ENCODE data around the gene SLC35F4. TPM values are rescaled to one million over a fixed set of nuclear protein-coding genes. Genes with fewer than 3 reads are reported as not detected.

SLC35F4 gene
- polyA plus RNA-seq, 1 donor from 2014 or later: 21.0 TPM

DNA sequence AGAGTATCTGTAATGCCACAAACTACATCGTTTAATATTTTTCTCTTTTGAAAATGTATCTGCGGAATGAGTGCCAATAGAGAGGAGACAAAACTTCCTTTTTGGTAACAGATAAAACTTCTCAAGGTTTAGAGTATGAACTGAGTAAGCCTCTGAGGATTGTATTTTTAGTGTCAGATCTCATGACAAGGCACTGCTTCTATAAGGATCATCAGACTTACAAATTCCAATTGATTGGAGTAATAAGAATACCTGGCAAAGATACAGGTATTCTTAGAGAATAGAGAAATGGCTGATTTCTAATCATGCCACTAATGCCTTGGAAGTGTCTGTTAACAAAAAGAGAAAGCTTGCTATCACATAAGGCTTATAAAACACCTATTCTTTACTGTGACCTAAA lies 45.3 kb downstream of the SLC35F4 start:
- H3K9ac ChIP-seq (ENCODE audit: low read length): no peak overlapping the region
- TF ChIP-seq POLR2AphosphoS5 (IDR thresholded peaks at IDR 0.05) (no peak), RAD21 (conservative IDR thresholded peaks at IDR 0.05) (no peak), SMC3 (conservative IDR thresholded peaks at IDR 0.05; ENCODE audit: poor library complexity) (no peak), EP300 (conservative IDR thresholded peaks at IDR 0.05; ENCODE audit: poor library complexity, severe bottlenecking) (no peak), EZH2 (IDR thresholded peaks at IDR 0.05; ENCODE audit: borderline replicate concordance, insufficient read depth, low read length, poor library complexity, severe bottlenecking) (no peak), MXI1 (conservative IDR thresholded peaks at IDR 0.05; ENCODE audit: poor library complexity, severe bottlenecking) (no peak), TAF1 (IDR thresholded peaks at IDR 0.05; ENCODE audit: low read depth) (no peak)
- TF ChIP-seq, protein P1, sequence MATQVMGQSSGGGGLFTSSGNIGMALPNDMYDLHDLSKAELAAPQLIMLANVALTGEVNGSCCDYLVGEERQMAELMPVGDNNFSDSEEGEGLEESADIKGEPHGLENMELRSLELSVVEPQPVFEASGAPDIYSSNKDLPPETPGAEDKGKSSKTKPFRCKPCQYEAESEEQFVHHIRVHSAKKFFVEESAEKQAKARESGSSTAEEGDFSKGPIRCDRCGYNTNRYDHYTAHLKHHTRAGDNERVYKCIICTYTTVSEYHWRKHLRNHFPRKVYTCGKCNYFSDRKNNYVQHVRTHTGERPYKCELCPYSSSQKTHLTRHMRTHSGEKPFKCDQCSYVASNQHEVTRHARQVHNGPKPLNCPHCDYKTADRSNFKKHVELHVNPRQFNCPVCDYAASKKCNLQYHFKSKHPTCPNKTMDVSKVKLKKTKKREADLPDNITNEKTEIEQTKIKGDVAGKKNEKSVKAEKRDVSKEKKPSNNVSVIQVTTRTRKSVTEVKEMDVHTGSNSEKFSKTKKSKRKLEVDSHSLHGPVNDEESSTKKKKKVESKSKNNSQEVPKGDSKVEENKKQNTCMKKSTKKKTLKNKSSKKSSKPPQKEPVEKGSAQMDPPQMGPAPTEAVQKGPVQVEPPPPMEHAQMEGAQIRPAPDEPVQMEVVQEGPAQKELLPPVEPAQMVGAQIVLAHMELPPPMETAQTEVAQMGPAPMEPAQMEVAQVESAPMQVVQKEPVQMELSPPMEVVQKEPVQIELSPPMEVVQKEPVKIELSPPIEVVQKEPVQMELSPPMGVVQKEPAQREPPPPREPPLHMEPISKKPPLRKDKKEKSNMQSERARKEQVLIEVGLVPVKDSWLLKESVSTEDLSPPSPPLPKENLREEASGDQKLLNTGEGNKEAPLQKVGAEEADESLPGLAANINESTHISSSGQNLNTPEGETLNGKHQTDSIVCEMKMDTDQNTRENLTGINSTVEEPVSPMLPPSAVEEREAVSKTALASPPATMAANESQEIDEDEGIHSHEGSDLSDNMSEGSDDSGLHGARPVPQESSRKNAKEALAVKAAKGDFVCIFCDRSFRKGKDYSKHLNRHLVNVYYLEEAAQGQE (IDR thresholded peaks at IDR 0.05; ENCODE audit: borderline replicate concordance): no peak
- TF ChIP-seq, protein P2, sequence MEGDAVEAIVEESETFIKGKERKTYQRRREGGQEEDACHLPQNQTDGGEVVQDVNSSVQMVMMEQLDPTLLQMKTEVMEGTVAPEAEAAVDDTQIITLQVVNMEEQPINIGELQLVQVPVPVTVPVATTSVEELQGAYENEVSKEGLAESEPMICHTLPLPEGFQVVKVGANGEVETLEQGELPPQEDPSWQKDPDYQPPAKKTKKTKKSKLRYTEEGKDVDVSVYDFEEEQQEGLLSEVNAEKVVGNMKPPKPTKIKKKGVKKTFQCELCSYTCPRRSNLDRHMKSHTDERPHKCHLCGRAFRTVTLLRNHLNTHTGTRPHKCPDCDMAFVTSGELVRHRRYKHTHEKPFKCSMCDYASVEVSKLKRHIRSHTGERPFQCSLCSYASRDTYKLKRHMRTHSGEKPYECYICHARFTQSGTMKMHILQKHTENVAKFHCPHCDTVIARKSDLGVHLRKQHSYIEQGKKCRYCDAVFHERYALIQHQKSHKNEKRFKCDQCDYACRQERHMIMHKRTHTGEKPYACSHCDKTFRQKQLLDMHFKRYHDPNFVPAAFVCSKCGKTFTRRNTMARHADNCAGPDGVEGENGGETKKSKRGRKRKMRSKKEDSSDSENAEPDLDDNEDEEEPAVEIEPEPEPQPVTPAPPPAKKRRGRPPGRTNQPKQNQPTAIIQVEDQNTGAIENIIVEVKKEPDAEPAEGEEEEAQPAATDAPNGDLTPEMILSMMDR (IDR thresholded peaks at IDR 0.05; ENCODE audit: poor library complexity, severe bottlenecking): no peak
- no peak overlapping the region for H2AFZ ChIP-seq (ENCODE audit: low read depth, low read length)

DNA sequence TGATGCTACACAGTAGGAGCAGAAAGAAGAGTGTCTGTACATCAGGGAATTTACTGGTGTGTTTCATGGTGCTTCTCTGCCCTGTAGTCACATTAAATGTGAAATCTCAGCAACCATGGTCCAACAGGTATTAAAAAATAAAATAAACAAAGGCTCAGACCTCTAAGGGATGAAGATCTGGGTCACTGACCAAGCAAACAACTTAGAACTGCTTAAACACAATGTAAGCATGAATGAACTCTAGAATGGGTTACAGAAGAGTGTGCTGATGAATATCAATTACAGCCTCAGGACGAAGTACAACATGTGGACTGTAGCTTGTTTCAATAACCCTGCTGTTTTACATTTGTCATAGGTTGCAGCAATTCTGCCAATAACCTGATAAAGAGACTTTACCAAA lies 47.4 kb downstream of the SLC35F4 start:
- Histone ChIP-seq H3K9ac (ENCODE audit: low read length) (no peak overlapping the region), H2AFZ (ENCODE audit: low read depth, low read length) (no peak overlapping the region), H3K9me3 (ENCODE audit: low read length) (no peaks in the 10 kb centered on the region), H3K79me2 (replicated peaks; ENCODE audit: insufficient read depth, low read length) (no peaks in the 10 kb centered on the region), H3K36me3 (ENCODE audit: insufficient read depth, low read length) (no peaks in the 10 kb centered on the region), H3K4me2 (ENCODE audit: low read length) (no peak overlapping the region), H3K9me2 (ENCODE audit: insufficient read depth, low read length) (no peaks in the 10 kb centered on the region), H4K20me1 (ENCODE audit: insufficient read depth) (no peaks in the 10 kb centered on the region), H3K27ac (ENCODE audit: low read length) (no peak overlapping the region), H3F3A (ENCODE audit: insufficient read depth, low read length, poor library complexity, severe bottlenecking) (no peaks in the 10 kb centered on the region), H3K27me3 (ENCODE audit: insufficient read depth, low read depth, low read length) (no peaks in the 10 kb centered on the region), H3K4me3 (ENCODE audit: low read length) (no peak overlapping the region)
- TF ChIP-seq POLR2AphosphoS5 (IDR thresholded peaks at IDR 0.05): no peak
- TF ChIP-seq EP300 (conservative IDR thresholded peaks at IDR 0.05; ENCODE audit: poor library complexity, severe bottlenecking): no peak
- TF ChIP-seq, protein P2 (IDR thresholded peaks at IDR 0.05; ENCODE audit: poor library complexity, severe bottlenecking): no peak
- TF ChIP-seq EZH2 (IDR thresholded peaks at IDR 0.05; ENCODE audit: borderline replicate concordance, insufficient read depth, low read length, poor library complexity, severe bottlenecking): no peak
- TF ChIP-seq, protein P1 (IDR thresholded peaks at IDR 0.05; ENCODE audit: borderline replicate concordance): no peak
- TF ChIP-seq RAD21 (conservative IDR thresholded peaks at IDR 0.05): no peak
- no peak for TF ChIP-seq MXI1 (conservative IDR thresholded peaks at IDR 0.05; ENCODE audit: poor library complexity, severe bottlenecking)
- no peak for TF ChIP-seq TAF1 (IDR thresholded peaks at IDR 0.05; ENCODE audit: low read depth)

More for the DNA sequence above, 45.3 kb downstream of the SLC35F4 start:
- Histone ChIP-seq H3K4me2 (ENCODE audit: low read length) (no peak overlapping the region), H3K4me3 (ENCODE audit: low read length) (no peak overlapping the region), H3K9me3 (ENCODE audit: low read length) (no peaks in the 10 kb centered on the region), H3K27me3 (ENCODE audit: insufficient read depth, low read depth, low read length) (no peaks in the 10 kb centered on the region), H4K20me1 (ENCODE audit: insufficient read depth) (no peaks in the 10 kb centered on the region), H3K27ac (ENCODE audit: low read length) (no peak overlapping the region), H3F3A (ENCODE audit: insufficient read depth, low read length, poor library complexity, severe bottlenecking) (no peaks in the 10 kb centered on the region), H3K79me2 (replicated peaks; ENCODE audit: insufficient read depth, low read length) (no peaks in the 10 kb centered on the region), H3K9me2 (ENCODE audit: insufficient read depth, low read length) (no peaks in the 10 kb centered on the region), H3K36me3 (ENCODE audit: insufficient read depth, low read length) (no peaks in the 10 kb centered on the region)

Measured in neural cell (in vitro differentiated cells).